ENCODE measurements around the gene KIF18B.

The KIF18B gene

DNA sequence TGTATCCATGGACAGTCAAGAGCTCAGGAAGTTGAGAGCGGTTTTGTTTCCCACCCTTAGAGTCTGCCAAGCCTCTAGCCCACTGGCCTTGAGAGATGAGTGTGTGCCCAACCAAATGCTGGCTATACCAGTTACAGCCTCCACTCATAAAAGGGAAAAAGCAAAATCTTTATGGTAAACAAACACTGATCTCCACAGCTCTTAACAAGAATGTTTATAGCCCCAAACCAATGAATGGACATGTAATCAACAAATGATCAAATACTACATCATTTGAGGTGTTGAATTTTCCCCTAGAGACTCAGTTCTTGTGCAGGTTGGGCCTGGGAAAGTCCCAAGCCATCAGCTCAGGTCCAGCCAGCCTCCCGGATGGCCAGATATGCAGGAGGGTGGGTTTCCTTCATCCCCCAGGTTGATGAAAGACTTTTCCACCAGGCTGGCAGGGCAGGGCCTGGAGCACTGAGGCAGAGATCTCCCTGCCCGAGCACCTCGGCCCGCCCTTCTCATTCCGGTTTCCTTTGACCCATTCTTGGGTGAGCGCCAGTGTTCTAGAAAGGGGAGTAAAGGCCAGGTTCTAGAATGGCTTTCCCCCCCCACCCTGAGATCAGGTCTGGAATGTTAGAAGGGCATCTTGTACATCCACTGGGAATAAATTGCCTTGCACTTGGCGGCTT is 44.4 kb downstream of the KIF18B start:
- no peak for DNase-seq

DNA sequence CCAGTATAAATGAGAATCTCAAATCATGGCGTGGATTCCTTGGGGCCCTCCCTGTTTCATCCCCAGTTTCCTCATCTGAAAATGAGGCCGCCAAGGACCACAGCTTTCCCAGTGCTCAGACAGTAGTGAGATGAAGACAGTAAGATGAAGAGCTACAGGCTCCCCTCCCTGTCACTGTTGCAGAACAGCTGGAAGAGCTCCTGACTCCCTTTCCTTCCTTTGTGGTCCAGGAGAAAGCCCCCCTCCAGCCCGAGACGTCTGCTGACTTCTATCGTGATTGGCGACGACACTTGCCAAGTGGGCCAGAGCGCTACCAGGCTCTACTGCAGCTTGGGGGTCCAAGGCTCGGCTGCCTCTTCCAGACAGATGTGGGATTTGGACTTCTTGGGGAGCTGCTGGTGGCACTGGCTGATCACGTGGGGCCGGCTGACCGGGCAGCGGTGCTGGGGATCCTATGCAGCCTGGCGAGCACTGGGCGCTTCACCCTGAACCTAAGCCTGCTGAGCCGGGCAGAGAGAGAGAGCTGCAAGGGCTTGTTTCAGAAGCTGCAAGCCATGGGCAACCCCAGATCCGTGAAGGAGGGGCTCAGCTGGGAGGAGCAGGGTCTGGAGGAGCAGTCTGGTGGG is 45.3 kb downstream of the KIF18B start:
- DNase-seq: no peak

DNA sequence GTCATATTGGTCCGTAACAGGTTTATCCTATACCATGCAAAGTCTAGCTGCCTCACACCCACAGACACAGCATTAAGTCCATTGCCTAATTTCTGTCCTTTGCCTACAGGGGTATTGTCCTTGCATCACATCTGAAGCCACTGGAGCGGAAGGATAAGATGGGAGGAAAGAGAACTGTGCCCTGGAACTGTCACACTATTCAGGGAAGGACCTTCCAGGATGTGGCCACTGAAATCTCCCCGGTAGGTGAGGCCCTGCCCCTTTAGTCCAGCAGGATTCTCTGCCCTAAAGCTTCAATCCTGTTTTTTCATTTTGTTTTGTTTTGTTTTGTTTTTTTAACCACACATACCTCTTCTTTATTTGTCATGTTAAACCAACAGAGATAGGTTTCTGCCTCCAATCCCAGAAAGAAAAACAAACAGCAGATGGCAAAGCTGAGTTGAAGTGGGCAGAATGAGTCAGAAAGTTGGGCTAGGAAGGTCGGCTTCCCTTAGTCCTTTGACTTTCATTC is 46.1 kb downstream of the KIF18B start:
- no peak for DNase-seq

DNA sequence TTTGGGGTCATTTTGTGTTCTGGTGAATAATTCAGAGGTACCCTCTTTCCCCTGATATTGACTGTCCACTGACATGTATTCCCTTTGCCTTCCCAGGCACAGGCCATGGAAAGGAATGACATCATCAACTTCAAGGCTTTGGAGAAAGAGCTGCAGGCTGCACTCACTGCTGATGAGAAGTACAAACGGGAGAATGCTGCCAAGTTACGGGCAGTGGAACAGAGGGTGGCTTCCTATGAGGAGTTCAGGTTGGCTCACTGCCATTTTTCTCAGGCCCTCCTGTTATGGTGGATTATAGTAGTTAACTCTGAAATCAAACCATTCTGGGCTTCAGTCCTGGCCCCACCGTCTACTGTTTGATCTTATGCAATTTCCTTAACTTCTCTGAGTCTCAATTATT is 46.7 kb downstream of the KIF18B start:
- no peak for DNase-seq

DNA sequence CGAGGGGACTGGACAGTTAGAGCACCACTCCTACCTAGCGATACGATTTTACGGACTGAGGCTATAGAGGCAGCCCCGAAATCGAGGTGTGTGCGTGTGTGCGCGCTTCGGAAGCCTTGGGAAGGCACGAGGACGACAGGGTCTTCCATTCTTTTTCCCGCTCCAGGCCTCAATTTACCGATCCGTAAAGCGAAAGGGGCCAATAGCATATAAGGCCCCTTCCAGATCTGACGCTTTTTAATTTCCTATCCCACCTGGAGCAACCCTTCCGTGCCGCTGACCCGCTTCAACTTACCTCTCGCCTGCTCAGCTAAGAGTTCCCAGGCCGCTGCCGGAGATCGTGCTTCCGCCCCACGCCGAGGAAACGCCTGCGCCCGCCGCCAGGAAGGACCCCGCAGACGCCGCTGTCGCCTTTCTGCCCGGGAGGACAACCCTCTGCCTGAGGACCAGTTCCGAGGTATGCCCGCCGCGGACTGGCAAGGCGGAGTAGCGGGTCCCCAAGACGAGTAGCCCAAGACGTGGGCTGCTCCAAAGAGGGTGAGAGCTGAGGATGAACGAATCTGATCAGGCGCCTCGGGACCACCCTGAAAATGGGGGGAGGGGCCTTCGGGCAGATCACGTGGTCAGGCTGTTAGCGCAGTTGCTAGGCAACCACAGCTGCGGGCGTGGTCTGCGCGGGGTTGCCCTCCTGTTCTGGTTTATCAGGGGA is 48.3 kb downstream of the KIF18B start, which contains the start of gene EFTUD2:
TSS of gene EFTUD2 (minus strand) at position 372 of the 709 bp plus-strand sequence. CDS start 4,924 bp downstream, outside the sequence.
- peak; percentile 93 for DNase-seq

DNA sequence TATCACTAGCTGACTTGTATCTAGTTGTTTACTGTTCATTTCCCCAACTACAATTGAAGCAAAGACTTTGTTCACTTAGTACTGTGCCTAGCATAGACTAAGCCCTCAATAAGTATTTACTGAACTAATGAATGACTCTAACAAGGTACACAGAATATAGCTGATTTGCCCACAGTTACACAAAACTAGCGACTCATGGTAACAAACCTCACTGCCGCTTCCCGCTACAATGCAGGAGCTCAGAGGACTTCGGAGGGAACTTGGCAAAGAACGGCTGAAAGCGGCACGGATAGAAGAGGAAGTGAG is 48.9 kb downstream of the KIF18B start:
- peak; percentile 74 for DNase-seq

DNA sequence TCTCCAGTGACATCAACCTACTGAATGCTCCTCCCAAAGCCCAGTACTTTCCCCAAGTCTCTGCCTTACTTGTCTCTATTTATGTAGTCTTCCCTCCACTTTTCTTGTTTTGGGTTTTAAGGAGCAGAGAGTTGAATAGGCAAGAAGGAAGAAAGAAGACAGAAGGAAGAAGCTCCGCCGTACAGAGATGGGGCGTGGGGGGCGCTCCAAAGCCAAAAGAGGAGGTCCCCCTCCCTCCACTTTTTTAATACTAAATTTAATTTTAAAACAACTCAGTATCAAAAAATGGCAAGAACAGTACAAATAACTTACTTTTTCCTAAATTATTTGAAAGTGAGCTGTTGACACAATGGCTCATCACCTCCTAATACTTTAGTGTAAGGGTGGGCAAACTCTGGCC is 52.9 kb downstream of the KIF18B start:
- no peak for DNase-seq

DNA sequence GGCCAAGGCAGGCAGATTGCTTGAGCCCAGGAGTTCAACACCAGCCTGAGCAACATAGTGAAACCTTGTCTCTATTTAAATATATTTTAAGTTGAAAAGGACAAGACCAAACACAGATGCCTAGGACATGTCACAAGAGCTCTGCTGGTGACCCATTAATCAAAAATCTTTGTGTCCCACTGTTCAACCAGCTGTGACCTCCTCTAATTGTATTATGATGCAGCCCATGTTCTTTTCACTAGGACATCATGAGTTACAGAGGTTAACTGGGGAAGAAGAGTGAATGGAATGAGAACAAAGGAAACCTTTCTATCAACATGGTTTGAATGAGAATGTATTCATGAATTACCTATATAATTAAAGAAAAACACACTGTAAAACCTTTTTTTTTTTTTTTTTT is 55.3 kb downstream of the KIF18B start:
- no peak for DNase-seq

DNA sequence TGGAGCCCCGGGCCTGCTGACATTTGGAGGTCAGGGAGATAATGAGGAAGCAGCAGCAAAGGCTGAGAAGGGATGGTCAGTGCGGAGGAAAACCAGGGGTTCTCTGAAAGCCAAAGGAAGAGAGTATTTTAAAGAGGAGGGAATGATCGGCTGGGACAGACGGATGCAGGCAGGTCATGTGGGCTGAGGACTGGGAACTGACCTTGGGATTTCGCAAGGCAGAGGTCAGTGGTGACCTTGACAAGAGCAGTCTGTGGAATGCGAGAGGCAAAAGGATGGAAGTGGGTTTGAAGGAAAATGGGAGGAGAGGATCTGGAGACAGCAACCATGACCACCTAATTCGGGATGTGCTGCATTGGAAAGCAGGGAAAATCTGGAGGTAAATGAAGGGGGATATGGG is 58.6 kb downstream of the KIF18B start:
- no peak for DNase-seq

DNA sequence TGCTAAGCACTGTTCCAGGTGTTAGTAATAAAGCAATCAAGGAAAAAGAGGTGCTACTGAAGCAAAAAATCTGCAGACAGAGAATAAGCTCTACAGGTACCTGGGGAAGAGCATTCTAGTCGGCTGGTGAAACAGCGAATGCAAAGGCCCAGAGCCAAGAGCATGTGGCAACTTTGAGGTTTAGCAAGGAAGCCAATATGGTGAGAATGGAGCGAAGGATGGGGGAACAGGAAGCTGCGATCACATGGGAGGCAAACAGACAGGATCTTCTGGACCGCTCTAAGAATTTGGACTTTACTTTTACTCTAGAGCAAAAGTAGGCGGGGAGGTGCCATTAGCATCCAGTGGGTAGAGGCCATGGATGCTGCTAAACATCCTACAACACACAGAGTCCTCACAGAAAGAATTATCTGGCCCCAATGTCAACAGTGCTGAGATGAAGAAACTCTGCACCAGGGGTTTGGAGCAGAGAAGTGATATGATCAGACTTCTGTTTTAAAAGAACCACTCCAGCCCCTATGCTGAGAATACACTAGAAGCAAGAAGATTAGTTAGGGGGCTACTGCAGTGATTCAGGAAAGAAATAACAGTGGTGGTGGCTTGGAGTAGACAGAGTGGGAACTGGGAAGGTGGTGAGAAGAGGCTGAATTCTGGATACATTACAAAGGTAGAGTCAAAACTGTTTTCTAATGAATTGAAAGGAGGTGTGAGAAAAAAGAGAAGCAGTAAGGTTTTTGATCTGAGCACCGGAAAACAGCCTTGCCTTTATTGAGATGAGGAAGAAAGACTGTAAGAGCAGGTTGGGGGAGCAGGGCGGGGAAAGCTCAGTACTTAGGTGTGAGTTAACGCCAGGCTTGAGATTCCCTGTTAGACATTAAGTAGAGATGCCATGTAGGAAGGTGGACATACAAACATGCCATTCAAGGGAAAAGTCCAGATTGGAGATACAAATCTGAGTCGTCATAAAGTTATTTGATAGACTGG is 59.3 kb downstream of the KIF18B start:
- no peak for DNase-seq

DNA sequence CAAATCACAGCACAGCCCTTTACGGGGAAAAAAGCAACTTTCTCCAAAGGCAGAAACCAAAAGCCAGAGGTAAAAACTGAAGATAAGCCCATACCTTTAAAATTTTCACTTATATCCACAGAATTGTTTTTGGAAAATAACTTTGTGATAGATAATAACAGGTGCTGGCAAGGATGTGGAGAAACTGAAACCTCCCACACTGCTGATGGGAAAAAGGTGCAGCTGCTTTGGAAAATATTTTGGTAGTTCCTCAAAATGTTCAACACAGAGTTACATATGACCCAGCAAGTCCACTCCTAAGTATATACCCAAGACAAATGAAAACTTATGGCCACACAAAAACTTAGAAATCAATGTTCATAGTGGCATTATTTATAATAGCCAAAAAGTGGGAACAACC is 60.6 kb downstream of the KIF18B start:
- no peak for DNase-seq

DNA sequence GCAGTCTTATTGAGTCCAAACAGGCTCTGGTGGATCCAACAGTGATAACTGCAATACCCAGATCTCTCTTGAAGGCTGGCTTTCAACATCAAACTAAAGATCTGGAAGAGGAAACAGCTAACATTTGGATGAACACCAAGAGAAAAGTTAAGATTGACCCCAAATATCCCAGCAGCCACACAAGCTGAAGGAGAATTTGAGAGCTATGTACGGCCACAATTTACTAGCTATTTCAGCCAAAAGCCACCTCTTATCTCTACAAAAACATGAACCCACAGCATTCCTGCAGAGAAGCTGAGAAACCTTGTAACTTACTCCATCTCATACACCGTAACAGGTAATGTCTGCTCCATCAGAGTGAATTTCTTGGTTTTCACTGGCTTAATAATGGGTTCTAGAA is 62.6 kb downstream of the KIF18B start:
- DNase-seq: no peak

DNA sequence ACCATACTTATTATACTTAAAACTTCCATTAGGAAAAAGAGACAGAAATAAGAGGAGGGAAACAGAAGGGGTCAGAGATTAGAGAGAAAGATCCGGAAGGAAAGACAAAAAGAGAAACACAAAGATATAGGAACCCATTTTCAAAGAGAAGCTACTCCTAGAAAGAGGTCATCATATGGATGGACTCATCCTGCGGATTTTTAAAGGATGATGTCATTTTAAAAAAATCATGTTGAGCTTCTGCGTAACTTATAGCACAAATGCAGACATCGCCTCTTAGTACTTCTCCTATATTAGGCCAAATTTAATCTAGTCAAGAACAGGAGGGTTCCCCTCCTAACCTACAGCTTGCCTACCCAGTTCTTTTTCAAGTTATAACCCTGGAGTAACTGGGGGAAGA is 66.4 kb downstream of the KIF18B start:
- DNase-seq: no peak

DNA sequence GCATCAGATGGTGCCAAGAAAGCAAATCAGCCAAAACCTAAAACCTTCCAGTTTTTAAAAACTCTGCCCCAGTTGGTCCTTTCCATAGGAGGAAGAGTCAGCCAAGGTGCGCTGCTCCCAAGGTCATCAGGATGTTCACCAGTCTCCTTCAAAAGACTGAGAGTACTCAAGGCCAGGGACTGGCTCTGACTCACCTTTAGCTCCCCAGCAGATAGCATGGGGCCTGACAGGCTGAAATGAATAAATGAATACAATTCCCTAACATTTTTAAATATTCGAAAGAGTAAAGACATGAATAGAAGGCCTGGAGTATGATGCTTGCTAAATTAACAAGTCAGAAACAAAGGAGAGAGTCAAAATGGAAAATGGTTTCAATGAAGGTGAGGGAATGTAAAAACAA is 67.5 kb downstream of the KIF18B start:
- DNase-seq: no peak

DNA sequence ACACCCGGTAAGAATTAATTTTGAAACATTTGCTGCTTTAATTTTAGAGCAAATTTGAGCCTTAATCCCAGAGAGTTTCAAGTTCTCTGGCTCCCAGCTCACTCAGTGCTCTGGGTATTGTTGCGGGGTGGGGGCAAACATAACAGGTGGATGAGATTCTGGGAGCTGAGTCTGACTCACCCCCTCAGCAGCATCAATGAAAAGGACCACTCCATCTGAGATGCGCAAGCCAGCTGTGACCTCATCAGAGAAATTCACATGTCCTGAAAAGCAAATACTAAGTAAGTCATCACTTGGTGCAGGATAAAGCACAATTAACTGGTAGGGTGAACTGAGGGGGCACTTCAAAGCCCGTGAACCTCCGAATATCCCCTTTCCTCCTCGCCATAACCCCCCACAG is 68.2 kb downstream of the KIF18B start:
- DNase-seq: no peak

DNA sequence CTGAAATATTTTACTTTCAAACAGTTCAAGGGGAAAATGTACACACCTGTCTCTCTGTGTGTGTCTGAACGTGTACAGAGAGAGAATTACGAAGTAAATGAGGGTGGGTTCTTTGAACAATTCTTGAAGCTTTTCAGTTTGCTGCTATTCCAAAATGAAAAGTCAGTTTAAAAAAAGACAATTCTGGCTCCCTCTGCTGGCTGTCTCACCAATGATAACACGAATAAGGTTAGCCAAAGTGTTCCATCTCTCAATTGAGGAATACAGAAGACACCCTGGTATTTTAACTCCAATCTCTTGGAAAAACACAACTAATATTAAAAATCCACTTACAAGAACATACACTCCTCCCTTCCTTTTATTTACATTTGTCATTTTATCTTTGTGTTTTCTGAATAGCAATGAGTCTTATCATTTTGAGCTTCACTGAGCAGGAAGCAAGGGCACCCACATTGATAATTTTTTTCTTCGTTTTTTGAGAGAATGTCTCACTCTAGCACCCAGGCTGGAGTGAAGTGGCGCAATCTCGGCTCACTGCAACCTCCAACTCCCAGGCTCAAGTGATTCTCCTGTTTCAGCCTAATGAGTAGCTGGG is 68.8 kb downstream of the KIF18B start:
- peak; percentile 47 for DNase-seq

DNA sequence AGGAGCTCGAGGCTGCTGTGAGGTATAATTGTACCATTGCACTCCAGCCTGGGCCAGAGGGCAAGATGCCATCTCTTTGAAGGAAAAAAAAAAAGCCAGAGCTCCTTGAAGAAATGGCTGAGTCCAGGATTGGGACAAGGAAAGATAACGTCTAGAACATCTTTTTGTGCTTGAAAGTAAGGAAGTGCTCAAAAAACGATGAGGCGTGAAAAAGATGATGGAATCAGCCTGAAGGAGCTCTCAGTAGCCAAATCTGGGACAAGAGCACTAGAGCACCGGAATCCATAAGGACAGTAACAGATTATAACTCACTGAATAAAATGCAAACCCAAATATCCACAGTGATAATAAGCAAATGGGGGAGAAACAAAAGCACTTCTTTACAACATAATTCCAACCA is 70.5 kb downstream of the KIF18B start:
- no peak for DNase-seq

DNA sequence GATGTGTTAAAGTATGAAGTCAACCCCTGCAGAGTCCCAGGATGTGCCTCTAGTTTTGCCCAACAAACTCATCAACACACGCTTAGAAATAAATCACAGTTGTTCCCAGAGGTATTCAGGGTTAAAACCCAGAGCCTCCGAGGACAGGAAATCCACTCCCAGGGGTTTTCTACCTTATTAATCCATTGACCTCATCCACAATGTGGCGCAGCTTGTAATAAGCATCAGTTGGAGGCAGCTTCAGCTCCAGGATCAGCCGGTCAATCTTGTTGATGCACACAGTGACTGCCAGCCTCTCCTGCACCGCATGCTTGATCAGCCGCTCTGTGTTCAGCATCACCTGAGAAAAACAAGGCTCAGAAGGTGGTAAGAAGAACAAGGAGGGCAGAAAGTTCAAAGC is 71.8 kb downstream of the KIF18B start:
- no peak for DNase-seq

All from RPMI8226 (cell line).